GM12874 (cell line): ENCODE measurements around the gene SYNJ2.

Source experiments
- CTCF ChIP-seq: IDR thresholded peaks from 2 replicates; pipeline ENCODE4 v1.5.1; 2011; ENCODE audit warnings: low read depth, mild to moderate bottlenecking, control low read depth, low read length, moderate library complexity; ENCODE audit not compliant: insufficient read depth

SYNJ2 gene

DNA sequence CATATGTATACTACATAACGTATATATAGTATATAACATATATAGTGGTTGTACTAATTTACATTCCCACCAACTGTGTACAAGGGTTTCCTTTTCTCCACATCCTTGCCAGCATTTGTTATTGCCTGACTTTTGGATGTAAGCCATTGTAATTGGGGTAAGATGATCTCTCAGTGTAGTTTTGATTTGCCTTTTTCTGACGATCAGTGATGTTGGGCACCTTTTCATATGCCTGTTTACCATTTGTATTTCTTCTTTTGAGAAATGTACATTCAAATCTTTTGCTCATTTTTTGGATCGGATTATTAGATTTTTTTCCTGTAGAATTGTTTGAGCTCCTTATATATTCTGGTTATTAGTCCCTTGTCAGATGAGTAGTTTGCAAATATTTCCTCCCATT lies 11.4 kb downstream of the SYNJ2 start:
- TF ChIP-seq CTCF: no peak

- TF ChIP-seq CTCF: no peak
Measured at GRCh38 chr6:157994125-157994795, 12.6 kb downstream of the SYNJ2 start.

GRCh38 chr6:157995458-157995857 lies 13.8 kb downstream of the SYNJ2 start:
- TF ChIP-seq CTCF: no peak

DNA sequence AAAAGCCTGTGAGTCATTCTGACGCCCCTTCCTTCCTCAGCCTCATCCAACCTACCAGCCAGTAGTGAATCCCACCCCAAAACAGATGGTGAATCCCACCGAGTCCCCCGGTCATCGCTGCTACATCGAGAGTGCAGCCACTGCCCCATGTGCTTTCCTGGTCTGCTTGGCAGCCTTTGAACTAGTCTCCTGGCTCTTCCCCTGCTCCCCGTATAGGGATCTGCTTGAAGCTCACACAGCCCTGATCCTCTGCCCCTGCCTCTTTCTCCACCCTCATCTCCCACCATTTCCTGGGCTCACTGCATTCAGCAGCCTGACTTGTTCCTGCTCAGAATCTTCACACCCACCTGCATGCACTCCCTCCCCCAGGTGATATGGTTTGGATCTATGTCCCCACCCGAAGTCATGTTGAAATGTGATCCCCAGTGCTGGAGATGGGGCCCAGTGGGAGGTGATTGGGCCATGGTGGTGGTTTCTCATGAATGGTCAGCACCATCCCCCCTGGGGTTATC lies 14.6 kb downstream of the SYNJ2 start:
- TF ChIP-seq CTCF: no peak

DNA sequence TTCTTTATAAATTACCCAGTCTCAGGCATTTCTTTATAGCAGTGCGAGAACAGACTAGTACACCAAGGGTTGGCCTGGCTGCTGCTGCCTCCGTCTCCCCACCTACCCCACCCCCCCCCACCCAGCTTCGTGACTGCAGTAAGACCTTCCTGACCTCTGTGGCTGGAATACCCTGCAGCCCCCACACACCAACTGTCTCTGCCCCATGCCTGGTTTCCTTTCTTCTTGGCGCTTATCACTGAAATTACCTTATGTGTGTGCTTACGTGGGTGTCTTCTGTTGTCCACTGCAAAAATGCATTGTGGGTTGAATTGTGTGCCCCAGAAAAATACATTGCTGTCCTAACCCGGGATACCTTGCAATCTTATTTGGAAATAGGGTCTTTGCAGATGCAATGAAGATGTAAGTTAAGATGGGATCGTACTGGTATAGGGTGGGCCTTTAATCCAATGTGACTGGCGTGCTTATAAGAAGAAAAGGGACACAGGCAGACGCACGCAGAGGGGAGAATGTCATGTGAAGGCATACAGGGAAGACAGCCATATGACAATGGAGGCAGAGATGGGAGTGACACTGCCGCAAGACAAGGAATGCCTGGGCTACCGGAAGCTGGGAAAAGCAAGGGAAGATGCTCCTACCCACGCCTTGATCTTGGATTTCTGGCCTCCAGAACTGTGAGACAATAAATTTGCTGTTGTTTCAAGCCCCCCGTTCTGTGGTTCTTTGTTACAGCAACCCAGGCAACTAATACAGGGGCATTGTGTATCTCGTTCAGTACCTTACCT lies 15.4 kb downstream of the SYNJ2 start:
- no peak for TF ChIP-seq CTCF

GRCh38 chr6:157997893-157998608 lies 16.4 kb downstream of the SYNJ2 start:
- no peak for TF ChIP-seq CTCF

DNA sequence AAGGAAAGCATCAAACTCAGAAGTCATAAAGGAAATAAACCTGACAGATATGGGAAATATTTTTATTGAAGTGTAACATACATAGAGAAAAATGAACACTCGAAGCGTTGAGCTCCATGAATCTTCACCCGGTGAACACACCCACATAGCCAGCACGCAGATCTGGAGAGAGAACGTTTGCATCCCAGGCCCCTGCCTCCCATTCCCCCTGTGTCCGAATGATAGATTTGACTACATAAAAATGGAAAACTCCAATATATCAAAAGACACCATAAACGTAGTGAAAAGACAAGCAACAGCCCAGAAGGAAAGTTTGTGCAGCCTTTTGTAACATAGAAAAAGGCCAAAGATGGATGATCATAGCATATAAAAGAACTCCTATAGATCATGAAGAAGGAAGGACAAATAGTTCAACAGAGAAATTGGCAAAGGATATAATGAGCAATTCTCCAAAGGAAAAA lies 17.1 kb downstream of the SYNJ2 start:
- no peak for TF ChIP-seq CTCF
